GM12878 (cell line): ENCODE measurements around the gene GRIK3. TPM values are rescaled to one million over a fixed set of nuclear protein-coding genes. Genes with fewer than 3 reads are reported as not detected.

Experiments
- ATAC-seq: fragments of 200-7000 bp; cut with Tn5 transposase; 3 replicates; pipeline ENCODE4 v1.9.1; 2020; ENCODE audit warnings: mild to moderate bottlenecking, moderate library complexity
- Bru-seq: library from RNA; stranded (reverse); fragments of 400-500 nt; gene quantifications from one replicate; lab custom pipeline; 2021; lab: Mats Ljungman, UMichigan
- BruChase-seq, 2 experiments: library from RNA; stranded (reverse); fragments of 400-500 nt; gene quantifications; one replicate each; lab custom pipeline; 2021; lab: Mats Ljungman, UMichigan
- BruUV-seq: library from RNA; stranded (reverse); fragments of 400-500 nt; replicated peaks from 2 replicates; lab custom pipeline; 2021; lab: Mats Ljungman, UMichigan
- CTCF ChIA-PET: fragments of 300-600 bp; sonication (Branson Sonifier 250); formaldehyde crosslinking; extraction: SDS; loops from one replicate; lab custom pipeline; 2021; ENCODE audit warnings: inconsistent platforms; lab: Yijun Ruan, JAX
- POLR2A ChIA-PET: fragments of 350-600 bp; formaldehyde crosslinking; extraction: SDS; loops from one replicate; lab custom pipeline; 2021; ENCODE audit warnings: inconsistent platforms; lab: Charles Lee
- RAD21 ChIA-PET: fragments of 300-600 bp; sonication (Branson Sonifier 250); formaldehyde crosslinking; loops from one replicate; lab custom pipeline; 2023; ENCODE audit warnings: antibody characterized with exemption; ENCODE audit not compliant: unreplicated experiment; lab: Charles Lee
- SMC1A ChIA-PET: fragments of 300-600 bp; sonication (Branson Sonifier 250); formaldehyde crosslinking; loops from one replicate; lab custom pipeline; 2023; ENCODE audit not compliant: unreplicated experiment, uncharacterized antibody; lab: Charles Lee
- DNase-seq: peaks from one replicate; pipeline ENCODE4 v3.0.0-alpha.2; 2011; ENCODE audit warnings: low read depth, low spot score
- FAIRE-seq: peaks from 3 replicates; lab custom pipeline; 2011; peaks lifted over from hg19 to GRCh38; lab: Jason Lieb, UNC
- H2AFZ ChIP-seq: 2 replicates; pipeline ENCODE4 v1.6.0; 2011; ENCODE audit warnings: low read depth, low read length, control low read depth; ENCODE audit not compliant: control insufficient read depth
- H3K27ac ChIP-seq: 2 replicates; pipeline ENCODE4 v1.5.1; 2011; ENCODE audit warnings: control low read depth; ENCODE audit not compliant: control insufficient read depth, insufficient read depth
- H3K27me3 ChIP-seq, 2 experiments: replicated peaks in 1 of 2; 2 replicates each; pipeline versions ENCODE4 v1.6.0 to v1.6.1; 2011; ENCODE audit warnings: low read length in 1 of 2; ENCODE audit not compliant: control insufficient read depth in 2 of 2, insufficient read depth in 2 of 2
- H3K36me3 ChIP-seq, 2 experiments: 2 replicates each; pipeline ENCODE4 v1.5.1; 2011; ENCODE audit warnings: low read length in 1 of 2; ENCODE audit not compliant: control insufficient read depth in 2 of 2, insufficient read depth in 2 of 2
- H3K4me1 ChIP-seq: 2 replicates; pipeline ENCODE4 v1.6.1; 2011; ENCODE audit warnings: mild to moderate bottlenecking, low read length, moderate library complexity, mixed read lengths; ENCODE audit not compliant: control insufficient read depth, insufficient read depth
- H3K4me2 ChIP-seq: 2 replicates; pipeline ENCODE4 v1.6.0; 2011; ENCODE audit warnings: control low read depth; ENCODE audit not compliant: control insufficient read depth, insufficient read depth
- H3K4me3 ChIP-seq: fragments of 200-600 bp; sonication (generic); 2 replicates; pipeline ENCODE4 v1.5.1; 2016
- H3K79me2 ChIP-seq: 2 replicates; pipeline ENCODE4 v1.6.0; 2011; ENCODE audit warnings: low read length; ENCODE audit not compliant: control insufficient read depth, insufficient read depth
- H3K9ac ChIP-seq: 2 replicates; pipeline ENCODE4 v1.8.0; 2011; ENCODE audit warnings: low read length, control low read depth, mixed read lengths; ENCODE audit not compliant: control insufficient read depth, insufficient read depth
- H3K9me3 ChIP-seq: replicated peaks from 3 replicates; pipeline ENCODE4 v1.5.1; 2011; ENCODE audit warnings: mild to moderate bottlenecking, low read length; ENCODE audit not compliant: control insufficient read depth, insufficient read depth
- H4K20me1 ChIP-seq: 2 replicates; pipeline ENCODE4 v1.6.0; 2011; ENCODE audit not compliant: control insufficient read depth, insufficient read depth
- ASH2L ChIP-seq: fragments of 300-600, 200-600 bp; sonication (generic); IDR thresholded peaks from 2 replicates; pipeline ENCODE4 v1.6.1; 2017; ENCODE audit warnings: low read depth, mild to moderate bottlenecking, borderline replicate concordance
- CBX3 ChIP-seq: fragments of 200-600 bp; sonication (generic); IDR thresholded peaks from 2 replicates; pipeline ENCODE4 v1.6.1; 2016; ENCODE audit warnings: low read depth, borderline replicate concordance
- FOS ChIP-seq: IDR thresholded peaks from 3 replicates; pipeline ENCODE4 v1.6.1; 2011; ENCODE audit warnings: borderline replicate concordance; ENCODE audit not compliant: insufficient read length; ENCODE audit errors: extremely low read depth
- IRF4 ChIP-seq: IDR thresholded peaks from 2 replicates; pipeline ENCODE4 v1.6.1; 2011; ENCODE audit warnings: low read depth, low read length
- NFYB ChIP-seq: IDR thresholded peaks from 2 replicates; pipeline ENCODE4 v1.6.1; 2011; ENCODE audit warnings: low read depth, mild to moderate bottlenecking, low read length, improper control_type of control experiment, moderate library complexity; ENCODE audit not compliant: insufficient read depth
- NR2F1 ChIP-seq: fragments of 450-650 bp; conservative IDR thresholded peaks from 2 replicates; pipeline ENCODE4 v1.6.1; 2017; ENCODE audit warnings: mild to moderate bottlenecking
- PAX8 ChIP-seq: fragments of 450-650 bp; IDR thresholded peaks from 2 replicates; pipeline ENCODE4 v1.6.1; 2017; ENCODE audit warnings: mild to moderate bottlenecking, moderate library complexity
- RFX5 ChIP-seq: IDR thresholded peaks from 2 replicates; pipeline ENCODE4 v1.6.1; 2011; ENCODE audit warnings: low read depth, low read length, improper control_type of control experiment
- SRF ChIP-seq, 2 experiments: IDR thresholded peaks; 2 replicates each; pipeline ENCODE4 v1.6.1; 2011; ENCODE audit warnings: low read depth in 2 of 2, low read length in 2 of 2, mild to moderate bottlenecking in 1 of 2, moderate library complexity in 1 of 2
- TAF1 ChIP-seq: IDR thresholded peaks from 2 replicates; pipeline ENCODE4 v1.6.1; 2011; ENCODE audit warnings: mild to moderate bottlenecking, low read depth, low read length, borderline replicate concordance
- TBL1XR1 ChIP-seq: IDR thresholded peaks from 2 replicates; pipeline ENCODE4 v1.6.1; 2012; ENCODE audit warnings: low read depth, low read length, improper control_type of control experiment
- YY1 ChIP-seq: IDR thresholded peaks from 2 replicates; pipeline ENCODE4 v1.6.1; 2011; ENCODE audit warnings: low read depth, mild to moderate bottlenecking, low read length
- WGBS: methylation state at CpG from one replicate; pipeline ENCODE4 v1.1.6; 2016; ENCODE audit warnings: low lambda C conversion rate; ENCODE audit not compliant: insufficient replicate concordance, insufficient coverage; ENCODE audit errors: missing lambda C conversion rate; 5-methylcytosine and 5-hydroxymethylcytosine counted together
- in situ Hi-C: fragments of 300-500 bp; cut with MboI; formaldehyde crosslinking; loops from 9 replicates; pipeline ENCODE4 v1.14.3; 2018; ENCODE audit warnings: mixed read lengths
- intact Hi-C: fragments of 100-400 bp; cut with micrococcal nuclease; formaldehyde crosslinking; loops from one replicate; pipeline ENCODE4 v1.14.2; 2022; ENCODE audit not compliant: unreplicated experiment
- long read RNA-seq, 2 experiments: library from polyadenylated mRNA; unstranded; transcript quantifications; one replicate each; pipeline ENCODE4 v2.0.0, GENCODE V29; 2019 to 2020
- polyA minus RNA-seq, 3 experiments: library from RNA; depleted of rRNA, polyadenylated mRNA; stranded (reverse); fragments of >200 nt; gene quantifications; 2 replicates each; pipeline ENCODE4 v1.2.3, GENCODE V29; 2011
- polyA plus RNA-seq, 11 experiments: library from polyadenylated mRNA; depleted of rRNA in 4 of 11; unstranded in 6 of 11; stranded (reverse) in 5 of 11; fragments of >200 nt; fragmentation: Nextera tagmentation in 4 of 11; fragmentation: Illumina TruSeq in 1 of 11; extraction: Ambion mirVana in 4 of 11; extraction: Trizol in 1 of 11; gene quantifications; 1 replicate in 1 of 11; 2 replicates in 10 of 11; pipeline versions ENCODE4 v1.2.1 to v1.2.3, GENCODE V29; 2011 to 2016; ENCODE audit warnings: inconsistent platforms in 2 of 11, missing spikeins in 2 of 11, low read depth in 1 of 11
- total RNA-seq, 4 experiments: library from RNA; depleted of rRNA in 3 of 4; stranded (reverse); fragments of >200 nt in 3 of 4; fragmentation: Illumina TruSeq in 1 of 4; extraction: Trizol in 1 of 4; gene quantifications; 2 replicates each; pipeline versions ENCODE4 v1.2.1 to v1.2.3, GENCODE V29; 2013 to 2021
- TF ChIP-seq, protein P1 (sequence below): IDR thresholded peaks from 2 replicates; pipeline ENCODE4 v1.6.1; 2011; ENCODE audit warnings: low read depth, mild to moderate bottlenecking, low read length, moderate library complexity, borderline replicate concordance; ENCODE audit errors: extremely low read depth

The GRIK3 gene
- not detected in 2 replicates for total RNA-seq (2013; cell fraction: nucleolus; rRNA removed)
- not detected in 2 replicates for total RNA-seq (2014; rRNA removed)
- not detected in 2 replicates for total RNA-seq (2014; rRNA removed; fragmentation: Illumina TruSeq; extraction: Trizol)
- not detected in 2 replicates for total RNA-seq (2021)
- not detected for polyA plus RNA-seq (2011; ENCODE audit: low read depth)
- not detected in 2 replicates for polyA plus RNA-seq (2011; rRNA removed)
- 0.03 and 0.05 TPM in 2 replicates for polyA plus RNA-seq (2011; cell fraction: cytosol; rRNA removed)
- 0.03 and 0.09 TPM in 2 replicates for polyA plus RNA-seq (2011; cell fraction: nucleus; rRNA removed)
- not detected in 2 replicates for polyA plus RNA-seq (2012)
- not detected in 2 replicates for polyA plus RNA-seq (2014; fragmentation: Illumina TruSeq; extraction: Trizol)
- not detected for polyA plus RNA-seq (2014; fragmentation: Nextera tagmentation; extraction: Ambion mirVana)
- not detected in 2 replicates for polyA plus RNA-seq (2014; rRNA removed)
- not detected for polyA plus RNA-seq (2016; fragmentation: Nextera tagmentation; extraction: Ambion mirVana)
- 0.15 TPM in 2 replicates for polyA minus RNA-seq (2011; rRNA and poly(A)+ RNA removed)
- not detected in 2 replicates for polyA minus RNA-seq (2011; cell fraction: cytosol; rRNA and poly(A)+ RNA removed)
- not detected in 2 replicates for polyA minus RNA-seq (2011; cell fraction: nucleus; rRNA and poly(A)+ RNA removed)
- Bru-seq, nascent RNA = percentile 1 among the genes with signal in this experiment
- BruChase-seq, experiment 1, labeled RNA remaining after a 6-hour chase = percentile 3 among the genes with signal in this experiment
- percentile 10 among the genes with signal in this experiment for BruChase-seq, experiment 2, labeled RNA remaining after a 2-hour chase
- long read RNA-seq, experiment 1 = 0 reads
- long read RNA-seq, experiment 2, partial matches to known transcripts = 0 of 1 reads
- long read RNA-seq, experiment 2, other reads (novel, unspliced or antisense) = 1 of 1 reads

- Histone ChIP-seq H2AFZ (no peak within 1 kb of the TSS), H3K4me1 (no peaks in the 10 kb centered on the region), H3K4me2 (no peak within 1 kb of the TSS), H4K20me1 (no peaks in the 10 kb centered on the region), H3K27ac (no peak within 1 kb of the TSS), H3K4me3 (no peak within 1 kb of the TSS), H3K79me2 (no peaks in the 10 kb centered on the region), H3K9ac (no peak within 1 kb of the TSS), H3K36me3 (no peaks in the 10 kb centered on the region), H3K27me3 (peaks cover 3 to 20% of the 10 kb centered on the region in 2 experiments; a peak in 3 of 4 replicates), H3K9me3 (no peaks in the 10 kb centered on the region)
- ChIA-PET POLR2A (no interaction called here), RAD21 (no interaction called here), CTCF (interaction anchor here (0.6 kb wide), 1 partner anchor 12 kb away, joined by 3 read pairs; no protein-coding TSS in a partner anchor), SMC1A (no interaction called here)
- ATAC-seq (no peak), FAIRE-seq (no peak), DNase-seq (no peak)
- TF ChIP-seq CBX3 = no peak
- TF ChIP-seq YY1 = no peak
- no peak for TF ChIP-seq TBL1XR1
- no peak for TF ChIP-seq IRF4
- TF ChIP-seq PAX8 = no peak
- no peak for TF ChIP-seq NR2F1
- no peak for TF ChIP-seq ASH2L
- no peak for TF ChIP-seq TAF1
- TF ChIP-seq RFX5 = no peak
- no peak for TF ChIP-seq FOS
- TF ChIP-seq, protein P1, sequence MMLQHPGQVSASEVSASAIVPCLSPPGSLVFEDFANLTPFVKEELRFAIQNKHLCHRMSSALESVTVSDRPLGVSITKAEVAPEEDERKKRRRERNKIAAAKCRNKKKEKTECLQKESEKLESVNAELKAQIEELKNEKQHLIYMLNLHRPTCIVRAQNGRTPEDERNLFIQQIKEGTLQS = no peak
- TF ChIP-seq NFYB = no peak
- no peak for TF ChIP-seq SRF (IDR thresholded peaks at IDR 0.05; ENCODE audit: low read depth in 2 of 2, low read length in 2 of 2)
- in situ Hi-C loops = no loop called here
- 22% methylated on average over 28 of the region's 128 CpGs for WGBS
- intact Hi-C loops = no loop called here
- no TSS peak for BruUV-seq
These were observed at the start of gene GRIK3 for GRCh38 chr1:37034121-37035013. TSS of gene GRIK3 (minus strand) at chr1:37034515. CDS start at chr1:37034108, 407 bp downstream.
